ENCODE data around the gene FAM228B. TPM values are rescaled to one million over a fixed set of nuclear protein-coding genes. Genes with fewer than 3 reads are reported as not detected.
"Not testable (repeated sequence)": the region's sequence is repeated elsewhere in the genome, so short reads cannot be mapped to it uniquely, and the experiment has no call there.

Gene FAM228B
- total RNA-seq, 2 donors from 2014 or later = 18.0 to 18.7 TPM

GRCh38 chr2:24085200-24085489, 38.1 kb upstream of the FAM228B start:
- Mint-ChIP-seq H3K9me3 (no peaks in the 10 kb centered on the region), H3K36me3 (ENCODE audit: insufficient read depth in 2 of 2) (peaks cover 0 to 2% of the 10 kb centered on the region in 2 donors), H3K27ac (no peak overlapping the region), H3K4me1 (ENCODE audit: low read depth) (peaks cover 8% of the 10 kb centered on the region), H3K27me3 (ENCODE audit: low read depth) (no peaks in the 10 kb centered on the region), H3K4me3 (peak overlapping the region; percentile 93)
- DNase-seq (no peak), ATAC-seq (replicated peaks in 1 of 2) (no peak)

DNA sequence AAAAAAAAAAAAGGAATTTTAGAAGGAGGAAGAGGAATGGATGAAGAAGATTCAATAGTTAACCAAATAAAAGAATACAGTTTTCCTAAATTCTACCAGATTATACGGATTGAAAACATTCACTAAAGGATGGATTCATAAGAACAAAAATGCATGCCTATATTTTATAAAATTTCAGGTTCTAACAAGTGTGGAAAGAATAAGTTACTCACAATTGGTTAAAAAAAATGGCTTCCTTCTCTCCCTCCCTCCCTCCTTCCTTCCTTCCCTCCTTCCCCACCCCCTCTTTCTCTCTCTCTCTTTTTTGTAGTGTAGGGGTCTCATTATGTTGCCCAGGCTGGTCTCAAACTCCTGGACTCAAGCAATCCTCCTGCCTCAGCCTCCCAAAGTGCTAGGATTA, 37.0 kb upstream of the FAM228B start:
- DNase-seq (no peak), ATAC-seq (replicated peaks in 1 of 2) (no peak)
- Mint-ChIP-seq H3K27me3 (ENCODE audit: low read depth) (no peaks in the 10 kb centered on the region), H3K4me3 (no peak overlapping the region), H3K9me3 (no peaks in the 10 kb centered on the region), H3K4me1 (ENCODE audit: low read depth) (peaks cover 8% of the 10 kb centered on the region), H3K36me3 (ENCODE audit: insufficient read depth in 2 of 2) (peaks cover 0 to 2% of the 10 kb centered on the region in 2 donors), H3K27ac (no peak overlapping the region)

DNA sequence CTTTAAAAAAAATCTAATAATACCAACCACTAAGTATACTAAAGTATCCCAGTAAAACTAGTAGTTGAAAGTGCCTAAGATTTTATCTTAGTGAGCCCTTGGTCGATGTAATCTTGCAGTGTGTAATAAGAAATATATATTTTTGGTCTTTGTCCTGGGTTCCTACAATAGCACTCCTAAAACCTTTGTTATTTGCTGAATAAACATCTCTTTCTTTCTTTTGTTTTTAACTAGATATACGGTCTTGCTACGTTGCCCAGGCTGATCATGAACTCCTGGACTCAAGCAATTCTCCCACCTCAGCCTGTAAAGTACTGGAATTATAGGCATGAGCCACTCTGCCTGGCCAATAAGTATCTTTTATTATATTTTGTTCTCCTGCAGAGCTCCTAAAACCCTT, 36.2 kb upstream of the FAM228B start:
- H3K9me3 Mint-ChIP-seq = no peaks in the 10 kb centered on the region
- no peaks in the 10 kb centered on the region for H3K27me3 Mint-ChIP-seq (ENCODE audit: low read depth)
- H3K27ac Mint-ChIP-seq = no peak overlapping the region
- DNase-seq (no peak), ATAC-seq (replicated peaks in 1 of 2) (no peak)
- no peak overlapping the region for H3K4me3 Mint-ChIP-seq
- no peaks in the 10 kb centered on the region for H3K36me3 Mint-ChIP-seq (ENCODE audit: insufficient read depth in 2 of 2)
- H3K4me1 Mint-ChIP-seq (ENCODE audit: low read depth) = peaks cover 8% of the 10 kb centered on the region

- Mint-ChIP-seq H3K27me3 (ENCODE audit: low read depth) (no peaks in the 10 kb centered on the region), H3K36me3 (ENCODE audit: insufficient read depth in 2 of 2) (peaks cover 0 to 2% of the 10 kb centered on the region in 2 donors), H3K4me3 (no peak overlapping the region), H3K4me1 (ENCODE audit: low read depth) (peaks cover under 1% of the 10 kb centered on the region), H3K27ac (no peak overlapping the region), H3K9me3 (no peaks in the 10 kb centered on the region)
- ATAC-seq (replicated peaks in 1 of 2) (no peak), DNase-seq (no peak)
Observed at GRCh38 chr2:24088821-24089359, 34.4 kb upstream of the FAM228B start.

DNA sequence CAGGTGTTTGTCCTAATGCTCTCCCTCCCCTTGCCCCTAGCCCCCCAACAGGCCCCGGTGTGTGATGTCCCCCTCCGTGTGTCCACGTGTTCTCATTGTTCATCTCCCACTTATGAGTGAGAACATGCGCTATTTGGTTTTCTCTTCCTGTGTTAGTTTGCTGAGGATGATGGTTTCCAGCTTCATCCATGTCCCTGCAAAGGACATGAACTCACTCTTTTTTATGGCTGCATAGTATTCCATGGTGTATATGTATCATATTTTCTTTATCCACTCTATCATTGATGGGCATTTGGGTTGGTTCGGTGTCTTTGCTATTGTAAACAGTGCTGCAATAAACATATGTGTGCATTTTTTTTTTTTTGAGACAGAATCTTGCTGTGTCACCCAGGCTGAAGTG, 30.0 kb upstream of the FAM228B start:
- not testable (repeated sequence) for H3K27ac Mint-ChIP-seq; H3K36me3 Mint-ChIP-seq (ENCODE audit: insufficient read depth in 2 of 2); H3K9me3 Mint-ChIP-seq; H3K4me1 Mint-ChIP-seq (ENCODE audit: low read depth); H3K27me3 Mint-ChIP-seq (ENCODE audit: low read depth); DNase-seq; ATAC-seq (replicated peaks in 1 of 2); H3K4me3 Mint-ChIP-seq

DNA sequence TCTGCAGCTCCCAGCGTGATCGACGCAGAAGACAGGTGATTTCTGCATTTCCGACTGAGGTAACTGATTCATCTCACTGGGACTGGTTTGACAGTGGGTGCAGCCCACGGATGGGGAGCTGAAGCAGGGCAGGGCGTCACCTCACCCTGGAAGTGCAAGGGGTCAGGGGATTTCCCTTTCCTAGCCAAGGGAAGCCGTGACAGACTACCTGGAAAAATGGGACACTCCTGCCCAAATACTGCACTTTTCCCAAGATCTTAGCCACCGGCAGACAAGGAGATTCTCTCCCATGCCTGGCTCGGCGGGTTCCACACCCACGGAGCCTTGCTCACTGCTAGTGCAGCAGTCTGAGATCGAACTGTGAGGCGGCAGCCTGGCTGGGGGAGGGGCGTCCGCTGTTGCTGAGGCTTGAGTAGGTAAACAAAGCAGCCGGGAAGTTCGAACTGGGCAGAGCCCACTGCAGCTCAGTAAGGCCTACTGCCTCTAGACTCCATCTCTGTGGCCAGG, 28.0 kb upstream of the FAM228B start:
- not testable (repeated sequence) for ATAC-seq (replicated peaks in 1 of 2); DNase-seq; H3K4me1 Mint-ChIP-seq (ENCODE audit: low read depth); H3K27ac Mint-ChIP-seq; H3K4me3 Mint-ChIP-seq; H3K9me3 Mint-ChIP-seq; H3K36me3 Mint-ChIP-seq (ENCODE audit: insufficient read depth in 2 of 2); H3K27me3 Mint-ChIP-seq (ENCODE audit: low read depth)

GRCh38 chr2:24100732-24101131, 22.5 kb upstream of the FAM228B start:
- not testable (repeated sequence) for H3K27ac Mint-ChIP-seq; H3K27me3 Mint-ChIP-seq (ENCODE audit: low read depth); ATAC-seq (replicated peaks in 1 of 2); DNase-seq; H3K4me3 Mint-ChIP-seq; H3K4me1 Mint-ChIP-seq (ENCODE audit: low read depth); H3K36me3 Mint-ChIP-seq (ENCODE audit: insufficient read depth in 2 of 2)
- H3K9me3 Mint-ChIP-seq = peaks cover 11% of the 10 kb centered on the region in 2 donors

GRCh38 chr2:24101992-24102391, 21.3 kb upstream of the FAM228B start:
- Mint-ChIP-seq H3K4me1 (ENCODE audit: low read depth) (no peaks in the 10 kb centered on the region), H3K36me3 (ENCODE audit: insufficient read depth in 2 of 2) (peaks cover 7 to 8% of the 10 kb centered on the region in 2 donors), H3K27me3 (ENCODE audit: low read depth) (no peaks in the 10 kb centered on the region), H3K9me3 (peaks cover 11 to 16% of the 10 kb centered on the region in 2 donors), H3K27ac (no peak overlapping the region), H3K4me3 (no peak overlapping the region)
- DNase-seq (no peak), ATAC-seq (replicated peaks in 1 of 2) (no peak)

GRCh38 chr2:24102677-24103076, 20.6 kb upstream of the FAM228B start:
- H3K27ac Mint-ChIP-seq = no peak overlapping the region
- no peaks in the 10 kb centered on the region for H3K4me1 Mint-ChIP-seq (ENCODE audit: low read depth)
- H3K36me3 Mint-ChIP-seq (ENCODE audit: insufficient read depth in 2 of 2) = peaks cover 8% of the 10 kb centered on the region in 2 donors
- peaks cover 12 to 19% of the 10 kb centered on the region in 2 donors for H3K9me3 Mint-ChIP-seq
- no peak overlapping the region for H3K4me3 Mint-ChIP-seq
- H3K27me3 Mint-ChIP-seq (ENCODE audit: low read depth) = no peaks in the 10 kb centered on the region
- no peak for ATAC-seq (replicated peaks in 1 of 2)
- no peak for DNase-seq

DNA sequence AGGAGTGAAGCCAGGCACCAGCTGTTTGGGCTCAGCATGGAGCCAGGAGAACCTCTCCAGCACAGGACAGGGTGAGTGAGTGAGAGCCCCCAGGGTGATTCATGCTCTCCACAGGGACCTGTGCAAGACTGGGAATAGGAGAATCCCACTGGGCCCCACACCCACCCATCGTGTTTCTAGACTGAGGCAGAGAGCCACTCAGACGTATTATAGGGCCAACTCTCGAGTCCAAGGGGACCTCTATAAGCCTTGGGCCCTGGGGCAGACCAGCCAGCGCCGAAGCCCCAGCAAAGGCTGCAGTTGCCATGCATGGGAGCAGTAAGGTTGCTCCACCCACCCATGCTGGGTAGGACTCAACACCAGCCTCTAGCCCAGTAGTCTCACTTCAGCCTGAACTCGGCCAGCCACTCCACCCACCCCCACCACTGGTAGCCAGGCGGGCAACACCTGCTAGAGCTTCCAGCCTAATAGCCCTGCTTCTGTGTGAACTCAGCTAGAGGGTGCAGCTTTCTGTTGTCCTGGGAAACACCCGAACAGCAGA, 19.1 kb upstream of the FAM228B start:
- no peak overlapping the region for H3K27ac Mint-ChIP-seq
- H3K9me3 Mint-ChIP-seq = peaks cover 10 to 15% of the 10 kb centered on the region in 2 donors
- no peaks in the 10 kb centered on the region for H3K27me3 Mint-ChIP-seq (ENCODE audit: low read depth)
- no peak for ATAC-seq (replicated peaks in 1 of 2)
- H3K4me3 Mint-ChIP-seq = no peak overlapping the region
- DNase-seq = no peak
- peaks cover 6 to 8% of the 10 kb centered on the region in 2 donors for H3K36me3 Mint-ChIP-seq (ENCODE audit: insufficient read depth in 2 of 2)
- no peaks in the 10 kb centered on the region for H3K4me1 Mint-ChIP-seq (ENCODE audit: low read depth)

- Mint-ChIP-seq H3K4me1 (ENCODE audit: low read depth) (no peaks in the 10 kb centered on the region), H3K36me3 (ENCODE audit: insufficient read depth in 2 of 2) (peaks cover 6% of the 10 kb centered on the region in 2 donors), H3K4me3 (no peak overlapping the region), H3K27me3 (ENCODE audit: low read depth) (no peaks in the 10 kb centered on the region), H3K9me3 (peaks cover 8 to 15% of the 10 kb centered on the region in 2 donors), H3K27ac (no peak overlapping the region)
- DNase-seq = no peak
- no peak for ATAC-seq (replicated peaks in 1 of 2)
Observed at GRCh38 chr2:24104906-24105305, 18.4 kb upstream of the FAM228B start.

DNA sequence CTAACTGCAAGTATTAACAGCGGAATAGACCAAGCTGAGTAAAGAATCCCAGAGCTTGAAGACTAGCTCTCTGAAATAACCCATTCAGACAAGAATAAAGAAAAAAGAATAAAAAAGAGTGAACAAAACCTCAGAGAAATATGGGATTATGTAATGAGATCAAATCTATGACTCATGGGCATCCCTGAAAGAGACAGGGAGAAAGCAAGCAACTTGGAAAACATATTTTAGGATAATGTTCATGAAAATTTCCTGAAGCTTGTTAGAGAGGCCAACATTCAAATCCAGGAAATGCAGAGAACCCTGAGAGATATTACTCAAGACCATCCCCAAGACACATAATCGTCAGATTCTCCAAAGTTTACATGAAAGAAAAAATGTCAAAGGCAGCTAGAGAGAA, 17.5 kb upstream of the FAM228B start:
- ATAC-seq (replicated peaks in 1 of 2) (no peak), DNase-seq (no peak)
- Mint-ChIP-seq H3K27me3 (ENCODE audit: low read depth) (no peaks in the 10 kb centered on the region), H3K4me3 (no peak overlapping the region), H3K36me3 (ENCODE audit: insufficient read depth in 2 of 2) (peaks cover 3 to 4% of the 10 kb centered on the region in 2 donors), H3K9me3 (peaks cover 8 to 13% of the 10 kb centered on the region in 2 donors), H3K4me1 (ENCODE audit: low read depth) (no peaks in the 10 kb centered on the region), H3K27ac (no peak overlapping the region)

DNA sequence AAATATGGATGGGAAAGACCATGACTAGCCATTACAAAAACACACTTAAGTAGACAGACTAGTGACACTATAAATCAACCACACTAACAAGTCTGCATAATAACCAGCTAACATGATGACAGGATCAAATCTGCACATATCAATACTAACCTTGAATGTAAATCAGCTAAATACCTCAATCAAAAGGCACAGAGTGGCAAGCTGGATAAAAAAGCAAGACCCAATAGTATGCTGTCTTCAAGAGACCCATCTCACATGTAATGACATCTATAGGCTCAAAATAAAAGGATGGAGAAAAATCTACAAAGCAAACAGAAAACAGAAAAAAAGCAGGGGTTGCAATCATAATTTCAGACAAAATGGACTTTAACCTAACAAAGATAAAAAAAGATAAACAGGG, 16.5 kb upstream of the FAM228B start:
- Mint-ChIP-seq H3K27me3 (ENCODE audit: low read depth) (no peaks in the 10 kb centered on the region), H3K36me3 (ENCODE audit: insufficient read depth in 2 of 2) (peaks cover 2 to 3% of the 10 kb centered on the region in 2 donors), H3K27ac (no peak overlapping the region), H3K9me3 (peaks cover 8 to 13% of the 10 kb centered on the region in 2 donors), H3K4me1 (ENCODE audit: low read depth) (no peaks in the 10 kb centered on the region), H3K4me3 (no peak overlapping the region)
- DNase-seq = no peak
- ATAC-seq (replicated peaks in 1 of 2) = no peak

GRCh38 chr2:24107336-24107735, 15.9 kb upstream of the FAM228B start:
- H3K36me3 Mint-ChIP-seq (ENCODE audit: insufficient read depth in 2 of 2) = peaks cover 2% of the 10 kb centered on the region in 2 donors
- H3K27ac Mint-ChIP-seq = no peak overlapping the region
- no peaks in the 10 kb centered on the region for H3K4me1 Mint-ChIP-seq (ENCODE audit: low read depth)
- DNase-seq (no peak), ATAC-seq (replicated peaks in 1 of 2) (no peak)
- peaks cover 8 to 13% of the 10 kb centered on the region in 2 donors for H3K9me3 Mint-ChIP-seq
- no peaks in the 10 kb centered on the region for H3K27me3 Mint-ChIP-seq (ENCODE audit: low read depth)
- no peak overlapping the region for H3K4me3 Mint-ChIP-seq

Measured in activated T-cell treated with anti-CD3 and anti-CD28 coated beads, Interleukin-2, amount 50 U/mL, for 72 hours (primary cell).